ENCODE data around the gene TBX18. TPM values are rescaled to one million over a fixed set of nuclear protein-coding genes. Genes with fewer than 3 reads are reported as not detected.
A peak's percentile ranks its signal among the peaks of the same experiment; 100 is the strongest.

The TBX18 gene
- total and polyA plus RNA-seq, 8 donors = 0.12 to 4.6 (median 0.77) TPM; not detected in 4

GRCh38 chr6:84663866-84664265, 100.5 kb downstream of the TBX18 start:
- no peaks in the 10 kb centered on the region for H3K4me1 ChIP-seq
- TF ChIP-seq CTCF (IDR thresholded peaks at IDR 0.05) (no peak), EP300 (IDR thresholded peaks at IDR 0.05) (no peak), POLR2A (IDR thresholded peaks at IDR 0.05) (no peak), POLR2AphosphoS5 (IDR thresholded peaks at IDR 0.05) (no peak)
- H3K9me3 ChIP-seq = no peaks in the 10 kb centered on the region
- H3K4me3 ChIP-seq = no peak overlapping the region
- WGBS, 5 donors = 37 to 59% (median 54%) methylated on average over 2 of the region's 2 CpGs
- no peaks in the 10 kb centered on the region for H3K27me3 ChIP-seq
- no peak for DNase-seq
- intact Hi-C loops (cut with DNase I; ENCODE audit: low total_unique reads) = no loop called here
- no peaks in the 10 kb centered on the region for H3K36me3 ChIP-seq
- no peak overlapping the region for H3K27ac ChIP-seq

GRCh38 chr6:84657486-84657885, 106.9 kb downstream of the TBX18 start:
- 77 to 85% (median 82%) methylated on average over 2 of the region's 2 CpGs for WGBS, 5 donors
- no peak for TF ChIP-seq CTCF (IDR thresholded peaks at IDR 0.05)
- no peak for TF ChIP-seq POLR2AphosphoS5 (IDR thresholded peaks at IDR 0.05)
- no peak for TF ChIP-seq POLR2A (IDR thresholded peaks at IDR 0.05)
- Histone ChIP-seq H3K27ac (no peak overlapping the region), H3K27me3 (no peaks in the 10 kb centered on the region), H3K9me3 (no peaks in the 10 kb centered on the region), H3K4me1 (no peaks in the 10 kb centered on the region), H3K4me3 (no peak overlapping the region), H3K36me3 (no peaks in the 10 kb centered on the region)
- no peak for DNase-seq
- intact Hi-C loops (cut with DNase I; ENCODE audit: low total_unique reads) = no loop called here

GRCh38 chr6:84657025-84657424, 107.4 kb downstream of the TBX18 start:
- no peaks in the 10 kb centered on the region for H3K9me3 ChIP-seq
- H3K36me3 ChIP-seq = no peaks in the 10 kb centered on the region
- H3K27ac ChIP-seq = no peak overlapping the region
- H3K4me3 ChIP-seq = no peak overlapping the region
- no peaks in the 10 kb centered on the region for H3K27me3 ChIP-seq
- H3K4me1 ChIP-seq = no peaks in the 10 kb centered on the region
- WGBS, 5 donors = 59 to 65% (median 64%) methylated on average over 2 of the region's 2 CpGs
- no peak for TF ChIP-seq POLR2AphosphoS5 (IDR thresholded peaks at IDR 0.05)
- no peak for DNase-seq
- intact Hi-C loops (cut with DNase I; ENCODE audit: low total_unique reads) = no loop called here

GRCh38 chr6:84653027-84653551, 111.3 kb downstream of the TBX18 start:
- WGBS, 5 donors = 77 to 88% (median 80%) methylated on average over 3 of the region's 3 CpGs
- Histone ChIP-seq H3K4me1 (no peaks in the 10 kb centered on the region), H3K27ac (no peak overlapping the region), H3K4me3 (no peak overlapping the region), H3K27me3 (no peaks in the 10 kb centered on the region), H3K9me3 (no peaks in the 10 kb centered on the region), H3K36me3 (no peaks in the 10 kb centered on the region)
- intact Hi-C loops (cut with DNase I; ENCODE audit: low total_unique reads) = no loop called here
- no peak for TF ChIP-seq POLR2A (IDR thresholded peaks at IDR 0.05)
- TF ChIP-seq CTCF (IDR thresholded peaks at IDR 0.05) = no peak
- TF ChIP-seq EP300 (IDR thresholded peaks at IDR 0.05) = no peak
- no peak for TF ChIP-seq POLR2AphosphoS5 (IDR thresholded peaks at IDR 0.05)
- no peak for DNase-seq

GRCh38 chr6:84652356-84653026, 111.9 kb downstream of the TBX18 start:
- 56 to 73% (median 67%) methylated on average over 3 of the region's 3 CpGs for WGBS, 5 donors
- no peaks in the 10 kb centered on the region for H3K9me3 ChIP-seq
- H3K4me1 ChIP-seq = no peaks in the 10 kb centered on the region
- H3K36me3 ChIP-seq = no peaks in the 10 kb centered on the region
- no peak overlapping the region for H3K27ac ChIP-seq
- DNase-seq = peak in 1 of 2 donors; percentile 35
- no peak overlapping the region for H3K4me3 ChIP-seq
- TF ChIP-seq EP300 (IDR thresholded peaks at IDR 0.05) (no peak), CTCF (IDR thresholded peaks at IDR 0.05) (no peak), POLR2A (IDR thresholded peaks at IDR 0.05) (no peak), POLR2AphosphoS5 (IDR thresholded peaks at IDR 0.05) (no peak)
- intact Hi-C loops (cut with DNase I; ENCODE audit: low total_unique reads) = no loop called here
- no peaks in the 10 kb centered on the region for H3K27me3 ChIP-seq
